ENCODE results near the gene FHAD1. TPM values are rescaled to one million over a fixed set of nuclear protein-coding genes. Genes with fewer than 3 reads are reported as not detected.

The FHAD1 gene
- total and polyA plus RNA-seq, 9 of the 15 experiments (the other 6 are each of a cell fraction or from before 2014, with no cell fraction given) = 0.32 to 2.1 (median 1.5) TPM; not detected in 1

DNA sequence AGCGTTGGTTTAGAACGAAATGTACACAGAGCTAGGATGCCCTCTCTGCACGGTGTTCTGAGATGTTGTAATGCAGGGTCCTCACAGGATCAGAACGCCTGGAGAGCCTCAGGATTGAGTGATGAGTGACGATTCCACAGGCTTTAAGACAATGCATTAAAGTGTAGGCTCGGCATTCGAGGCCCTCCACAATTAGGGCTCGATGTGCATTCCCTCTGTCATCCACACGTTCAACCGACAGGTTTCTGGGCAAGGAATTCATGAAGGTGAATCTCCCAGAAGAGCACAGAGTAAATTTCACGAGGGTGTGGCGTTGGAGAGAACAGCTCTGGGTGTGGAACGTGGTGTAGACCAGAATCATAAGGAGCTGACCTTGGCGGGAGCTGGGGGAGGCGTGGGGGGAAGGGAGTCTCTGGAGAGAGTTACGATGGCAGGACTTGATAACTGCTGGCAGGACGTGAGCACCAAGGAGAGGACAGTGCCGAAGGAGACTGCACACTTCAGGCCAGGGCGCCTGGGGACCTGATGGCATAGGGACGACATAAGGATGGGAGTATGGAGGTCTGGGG lies 111.6 kb downstream of the FHAD1 start (continued):
- TF ChIP-seq, protein P1, sequence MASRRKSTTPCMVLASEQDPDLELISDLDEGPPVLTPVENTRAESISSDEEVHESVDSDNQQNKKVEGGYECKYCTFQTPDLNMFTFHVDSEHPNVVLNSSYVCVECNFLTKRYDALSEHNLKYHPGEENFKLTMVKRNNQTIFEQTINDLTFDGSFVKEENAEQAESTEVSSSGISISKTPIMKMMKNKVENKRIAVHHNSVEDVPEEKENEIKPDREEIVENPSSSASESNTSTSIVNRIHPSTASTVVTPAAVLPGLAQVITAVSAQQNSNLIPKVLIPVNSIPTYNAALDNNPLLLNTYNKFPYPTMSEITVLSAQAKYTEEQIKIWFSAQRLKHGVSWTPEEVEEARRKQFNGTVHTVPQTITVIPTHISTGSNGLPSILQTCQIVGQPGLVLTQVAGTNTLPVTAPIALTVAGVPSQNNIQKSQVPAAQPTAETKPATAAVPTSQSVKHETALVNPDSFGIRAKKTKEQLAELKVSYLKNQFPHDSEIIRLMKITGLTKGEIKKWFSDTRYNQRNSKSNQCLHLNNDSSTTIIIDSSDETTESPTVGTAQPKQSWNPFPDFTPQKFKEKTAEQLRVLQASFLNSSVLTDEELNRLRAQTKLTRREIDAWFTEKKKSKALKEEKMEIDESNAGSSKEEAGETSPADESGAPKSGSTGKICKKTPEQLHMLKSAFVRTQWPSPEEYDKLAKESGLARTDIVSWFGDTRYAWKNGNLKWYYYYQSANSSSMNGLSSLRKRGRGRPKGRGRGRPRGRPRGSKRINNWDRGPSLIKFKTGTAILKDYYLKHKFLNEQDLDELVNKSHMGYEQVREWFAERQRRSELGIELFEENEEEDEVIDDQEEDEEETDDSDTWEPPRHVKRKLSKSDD (conservative IDR thresholded peaks at IDR 0.05; ENCODE audit: low read length) = no peak
- TF ChIP-seq, protein P2, sequence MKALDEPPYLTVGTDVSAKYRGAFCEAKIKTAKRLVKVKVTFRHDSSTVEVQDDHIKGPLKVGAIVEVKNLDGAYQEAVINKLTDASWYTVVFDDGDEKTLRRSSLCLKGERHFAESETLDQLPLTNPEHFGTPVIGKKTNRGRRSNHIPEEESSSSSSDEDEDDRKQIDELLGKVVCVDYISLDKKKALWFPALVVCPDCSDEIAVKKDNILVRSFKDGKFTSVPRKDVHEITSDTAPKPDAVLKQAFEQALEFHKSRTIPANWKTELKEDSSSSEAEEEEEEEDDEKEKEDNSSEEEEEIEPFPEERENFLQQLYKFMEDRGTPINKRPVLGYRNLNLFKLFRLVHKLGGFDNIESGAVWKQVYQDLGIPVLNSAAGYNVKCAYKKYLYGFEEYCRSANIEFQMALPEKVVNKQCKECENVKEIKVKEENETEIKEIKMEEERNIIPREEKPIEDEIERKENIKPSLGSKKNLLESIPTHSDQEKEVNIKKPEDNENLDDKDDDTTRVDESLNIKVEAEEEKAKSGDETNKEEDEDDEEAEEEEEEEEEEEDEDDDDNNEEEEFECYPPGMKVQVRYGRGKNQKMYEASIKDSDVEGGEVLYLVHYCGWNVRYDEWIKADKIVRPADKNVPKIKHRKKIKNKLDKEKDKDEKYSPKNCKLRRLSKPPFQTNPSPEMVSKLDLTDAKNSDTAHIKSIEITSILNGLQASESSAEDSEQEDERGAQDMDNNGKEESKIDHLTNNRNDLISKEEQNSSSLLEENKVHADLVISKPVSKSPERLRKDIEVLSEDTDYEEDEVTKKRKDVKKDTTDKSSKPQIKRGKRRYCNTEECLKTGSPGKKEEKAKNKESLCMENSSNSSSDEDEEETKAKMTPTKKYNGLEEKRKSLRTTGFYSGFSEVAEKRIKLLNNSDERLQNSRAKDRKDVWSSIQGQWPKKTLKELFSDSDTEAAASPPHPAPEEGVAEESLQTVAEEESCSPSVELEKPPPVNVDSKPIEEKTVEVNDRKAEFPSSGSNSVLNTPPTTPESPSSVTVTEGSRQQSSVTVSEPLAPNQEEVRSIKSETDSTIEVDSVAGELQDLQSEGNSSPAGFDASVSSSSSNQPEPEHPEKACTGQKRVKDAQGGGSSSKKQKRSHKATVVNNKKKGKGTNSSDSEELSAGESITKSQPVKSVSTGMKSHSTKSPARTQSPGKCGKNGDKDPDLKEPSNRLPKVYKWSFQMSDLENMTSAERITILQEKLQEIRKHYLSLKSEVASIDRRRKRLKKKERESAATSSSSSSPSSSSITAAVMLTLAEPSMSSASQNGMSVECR (CRISPR knock-in tag; IDR thresholded peaks at IDR 0.05) = no peak
- TF ChIP-seq ZNF668 (CRISPR knock-in tag; IDR thresholded peaks at IDR 0.05) = no peak
- no peak for TF ChIP-seq TCFL5 (CRISPR knock-in tag; conservative IDR thresholded peaks at IDR 0.05)
- TF ChIP-seq, protein P3, sequence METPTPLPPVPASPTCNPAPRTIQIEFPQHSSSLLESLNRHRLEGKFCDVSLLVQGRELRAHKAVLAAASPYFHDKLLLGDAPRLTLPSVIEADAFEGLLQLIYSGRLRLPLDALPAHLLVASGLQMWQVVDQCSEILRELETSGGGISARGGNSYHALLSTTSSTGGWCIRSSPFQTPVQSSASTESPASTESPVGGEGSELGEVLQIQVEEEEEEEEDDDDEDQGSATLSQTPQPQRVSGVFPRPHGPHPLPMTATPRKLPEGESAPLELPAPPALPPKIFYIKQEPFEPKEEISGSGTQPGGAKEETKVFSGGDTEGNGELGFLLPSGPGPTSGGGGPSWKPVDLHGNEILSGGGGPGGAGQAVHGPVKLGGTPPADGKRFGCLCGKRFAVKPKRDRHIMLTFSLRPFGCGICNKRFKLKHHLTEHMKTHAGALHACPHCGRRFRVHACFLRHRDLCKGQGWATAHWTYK (CRISPR knock-in tag; IDR thresholded peaks at IDR 0.05) = no peak
- no peak for TF ChIP-seq ZBTB17 (CRISPR knock-in tag; IDR thresholded peaks at IDR 0.05)
- TF ChIP-seq FOXA3 (CRISPR knock-in tag; conservative IDR thresholded peaks at IDR 0.05 in 1 of 2, IDR thresholded peaks at IDR 0.05 in 1 of 2) = no peak
- TF ChIP-seq ZNF586 (CRISPR knock-in tag; conservative IDR thresholded peaks at IDR 0.05) = no peak
- TF ChIP-seq SRSF1 (IDR thresholded peaks at IDR 0.05; ENCODE audit: low read depth, low read length) = no peak
- no peak for TF ChIP-seq GATAD2A (IDR thresholded peaks at IDR 0.05)
- no peak for TF ChIP-seq NUFIP1 (IDR thresholded peaks at IDR 0.05; ENCODE audit: partially characterized antibody)
- TF ChIP-seq PML (IDR thresholded peaks at IDR 0.05; ENCODE audit: low read length) = no peak
- TF ChIP-seq SP1 (CRISPR knock-in tag; IDR thresholded peaks at IDR 0.05) = no peak
- no peak for TF ChIP-seq ETV5 (CRISPR knock-in tag; IDR thresholded peaks at IDR 0.05; ENCODE audit: low read depth)
- TF ChIP-seq CREB1 (IDR thresholded peaks at IDR 0.05) = no peak
- no peak; the same call in 1 of the 2 replicates for TF ChIP-seq CREB1 (CRISPR knock-in tag; IDR thresholded peaks at IDR 0.05)
- TF ChIP-seq, protein P4, sequence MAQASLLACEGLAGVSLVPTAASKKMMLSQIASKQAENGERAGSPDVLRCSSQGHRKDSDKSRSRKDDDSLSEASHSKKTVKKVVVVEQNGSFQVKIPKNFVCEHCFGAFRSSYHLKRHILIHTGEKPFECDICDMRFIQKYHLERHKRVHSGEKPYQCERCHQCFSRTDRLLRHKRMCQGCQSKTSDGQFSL (CRISPR knock-in tag; IDR thresholded peaks at IDR 0.05) = no peak
- TF ChIP-seq, protein P4 (tag; IDR thresholded peaks at IDR 0.05) = no peak; a peak in 1 of 4 replicates
- no peak for TF ChIP-seq SRSF9 (IDR thresholded peaks at IDR 0.05; ENCODE audit: borderline replicate concordance, low read depth, low read length)

All from K562 (cell line).